H9 (cell line): ENCODE data around the gene GLOD4. TPM values are rescaled to one million over a fixed set of nuclear protein-coding genes. Genes with fewer than 3 reads are reported as not detected.

ENCODE experiments used
- DNase-seq: peaks from one replicate; pipeline ENCODE4 v3.0.0-alpha.2; 2017
- H2AFZ ChIP-seq: one replicate; pipeline ENCODE4 v1.6.1; 2013; ENCODE audit warnings: mild to moderate bottlenecking, low read length, control low read depth, moderate library complexity
- H2AK5ac ChIP-seq: 2 replicates; pipeline ENCODE4 v1.6.1; 2013; ENCODE audit warnings: low read length, control low read depth, mixed read lengths; ENCODE audit not compliant: insufficient read length
- H2BK120ac ChIP-seq: one replicate; pipeline ENCODE4 v1.6.1; 2013; ENCODE audit warnings: low read depth, mild to moderate bottlenecking, low read length, control low read depth, inconsistent platforms; ENCODE audit not compliant: poor library complexity, severe bottlenecking
- H2BK12ac ChIP-seq: 2 replicates; pipeline ENCODE4 v1.6.1; 2013; ENCODE audit warnings: low read length, control low read depth, mixed read lengths, low read depth; ENCODE audit not compliant: insufficient read length
- H2BK15ac ChIP-seq: 2 replicates; pipeline ENCODE4 v1.6.1; 2013; ENCODE audit warnings: low read depth, low read length, control low read depth
- H2BK20ac ChIP-seq: one replicate; pipeline ENCODE4 v1.6.1; 2013; ENCODE audit warnings: low read depth, mild to moderate bottlenecking, low read length, control low read depth, inconsistent platforms; ENCODE audit not compliant: poor library complexity, severe bottlenecking
- H2BK5ac ChIP-seq: 2 replicates; pipeline ENCODE4 v1.6.1; 2013; ENCODE audit warnings: low read length, control low read depth, mixed read lengths; ENCODE audit not compliant: insufficient read length
- H3K14ac ChIP-seq: 2 replicates; pipeline ENCODE4 v1.6.1; 2013; ENCODE audit warnings: low read length, control low read depth; ENCODE audit not compliant: insufficient read depth
- H3K18ac ChIP-seq: 2 replicates; pipeline ENCODE4 v1.6.1; 2013; ENCODE audit warnings: low read depth, mild to moderate bottlenecking, mixed read lengths, low read length, control low read depth; ENCODE audit not compliant: insufficient read length
- H3K23ac ChIP-seq: 2 replicates; pipeline ENCODE4 v1.6.1; 2013; ENCODE audit warnings: low read length, control low read depth, mixed read lengths, low read depth; ENCODE audit not compliant: insufficient read length
- H3K23me2 ChIP-seq: 2 replicates; pipeline ENCODE4 v1.6.1; 2013; ENCODE audit warnings: low read depth, mild to moderate bottlenecking, mixed read lengths, low read length, control low read depth; ENCODE audit not compliant: insufficient read length, poor library complexity, severe bottlenecking
- H3K27ac ChIP-seq: 2 replicates; pipeline ENCODE4 v1.5.1; 2013; ENCODE audit warnings: low read length, control low read depth, mixed read lengths, low read depth; ENCODE audit not compliant: insufficient read length
- H3K27me3 ChIP-seq: 2 replicates; pipeline ENCODE4 v1.6.1; 2013; ENCODE audit warnings: low read length, control low read depth, inconsistent platforms; ENCODE audit not compliant: insufficient read depth
- H3K4ac ChIP-seq: 2 replicates; pipeline ENCODE4 v1.6.1; 2013; ENCODE audit warnings: low read depth, mild to moderate bottlenecking, control low read depth, inconsistent platforms, low read length, moderate library complexity
- H3K4me1 ChIP-seq: 2 replicates; pipeline ENCODE4 v1.6.1; 2013; ENCODE audit warnings: low read length, control low read depth, inconsistent platforms; ENCODE audit not compliant: insufficient read depth
- H3K4me2 ChIP-seq: 2 replicates; pipeline ENCODE4 v1.6.1; 2013; ENCODE audit warnings: low read length, control low read depth, mixed read lengths; ENCODE audit not compliant: insufficient read length, insufficient read depth
- H3K56ac ChIP-seq: 2 replicates; pipeline ENCODE4 v1.6.1; 2013; ENCODE audit warnings: low read depth, mild to moderate bottlenecking, mixed read lengths, low read length, control low read depth; ENCODE audit not compliant: insufficient read length
- H3K79me1 ChIP-seq: 2 replicates; pipeline ENCODE4 v1.6.1; 2013; ENCODE audit warnings: low read depth, mild to moderate bottlenecking, moderate library complexity, low read length, control low read depth, inconsistent platforms; ENCODE audit not compliant: insufficient read depth, poor library complexity, severe bottlenecking
- H3K79me2 ChIP-seq: 2 replicates; pipeline ENCODE4 v1.6.1; 2013; ENCODE audit warnings: low read length, control low read depth, inconsistent platforms; ENCODE audit not compliant: insufficient read depth
- H3K9ac ChIP-seq: 2 replicates; pipeline ENCODE4 v1.6.1; 2013; ENCODE audit warnings: low read length, control low read depth, mixed read lengths; ENCODE audit not compliant: insufficient read length; ENCODE audit errors: extremely low read depth
- H3K9me3 ChIP-seq: one replicate; pipeline ENCODE4 v1.6.1; 2013; ENCODE audit warnings: low read depth, low read length, inconsistent platforms; ENCODE audit not compliant: control insufficient read depth
- H3T11ph ChIP-seq: one replicate; pipeline ENCODE4 v1.6.1; 2013; ENCODE audit warnings: mild to moderate bottlenecking, low read length, control low read depth, inconsistent platforms
- H4K20me1 ChIP-seq: one replicate; pipeline ENCODE4 v1.6.1; 2013; ENCODE audit not compliant: control insufficient read depth, insufficient read length, insufficient read depth
- H4K5ac ChIP-seq: 2 replicates; pipeline ENCODE4 v1.6.1; 2013; ENCODE audit warnings: low read depth, mild to moderate bottlenecking, mixed read lengths, low read length, control low read depth; ENCODE audit not compliant: insufficient read length
- H4K8ac ChIP-seq: replicated peaks from 2 replicates; pipeline ENCODE4 v1.6.1; 2013; ENCODE audit warnings: low read length, control low read depth, mixed read lengths, low read depth; ENCODE audit not compliant: insufficient read length
- H4K91ac ChIP-seq: 2 replicates; pipeline ENCODE4 v1.6.1; 2013; ENCODE audit warnings: low read depth, mild to moderate bottlenecking, moderate library complexity, mixed read lengths, low read length, control low read depth; ENCODE audit not compliant: insufficient read length
- H3K27ac Mint-ChIP-seq, 3 experiments: 2 replicates in 2 of 3; 3 replicates in 1 of 3; pipeline ENCODE4 v1.8.0; 2020 to 2021; ENCODE audit warnings: mixed read lengths in 3 of 3, mild to moderate bottlenecking in 1 of 3, moderate library complexity in 1 of 3
- H3K27me3 Mint-ChIP-seq: 2 replicates; pipeline ENCODE4 v1.8.0; 2021; ENCODE audit warnings: low read depth, mild to moderate bottlenecking, moderate library complexity, mixed read lengths
- H3K36me3 Mint-ChIP-seq, 3 experiments: 2 replicates in 2 of 3; 3 replicates in 1 of 3; pipeline ENCODE4 v1.8.0; 2020 to 2021; ENCODE audit warnings: low read depth in 3 of 3, mixed read lengths in 3 of 3; ENCODE audit not compliant: insufficient read depth in 1 of 3
- H3K4me1 Mint-ChIP-seq, 2 experiments: 2 replicates each; pipeline ENCODE4 v1.8.0; 2020; ENCODE audit warnings: mixed read lengths in 2 of 2
- H3K4me3 Mint-ChIP-seq, 2 experiments: 2 replicates in 1 of 2; 3 replicates in 1 of 2; pipeline ENCODE4 v1.8.0; 2020 to 2021; ENCODE audit warnings: mild to moderate bottlenecking in 2 of 2, mixed read lengths in 2 of 2, moderate library complexity in 1 of 2
- H3K9me3 Mint-ChIP-seq, 2 experiments: 2 replicates in 1 of 2; 3 replicates in 1 of 2; pipeline ENCODE4 v1.8.0; 2020; ENCODE audit warnings: mild to moderate bottlenecking in 2 of 2, mixed read lengths in 2 of 2, moderate library complexity in 1 of 2
- CTCF ChIP-seq: fragments of 200-600 bp; sonication (generic); conservative IDR thresholded peaks from 3 replicates; pipeline ENCODE4 v1.8.0; 2021; ENCODE audit warnings: antibody characterized with exemption, mild to moderate bottlenecking
- WGBS: extraction: QIAGEN DNeasy Blood & Tissue Kit; methylation state at CpG from one replicate; pipeline ENCODE4 v1.1.7; 2013; ENCODE audit warnings: missing lambda C conversion rate, low lambda C conversion rate, mixed read lengths; ENCODE audit not compliant: insufficient read length; ENCODE audit errors: extremely low coverage; 5-methylcytosine and 5-hydroxymethylcytosine counted together
- total RNA-seq: library from RNA; stranded (reverse); gene quantifications from 2 replicates; pipeline ENCODE4 v1.2.1, GENCODE V29; 2021

Gene GLOD4
- total RNA-seq, 1 experiment from 2014 or later = 106 TPM

GRCh38 chr17:797236-797840 lies 15.3 kb upstream of the GLOD4 start:
- Histone ChIP-seq H3K9me3 (no peaks in the 10 kb centered on the region), H4K20me1 (no peaks in the 10 kb centered on the region), H3K4me2 (no peak overlapping the region), H3K4me1 (no peaks in the 10 kb centered on the region), H3K79me2 (no peaks in the 10 kb centered on the region), H3K18ac (no peak overlapping the region), H2BK12ac (no peak overlapping the region), H3K79me1 (no peaks in the 10 kb centered on the region), H3K4ac (no peak overlapping the region), H2BK120ac (no peak overlapping the region), H3K23ac (no peak overlapping the region), H3K9ac (no peak overlapping the region), H3K27me3 (no peaks in the 10 kb centered on the region), H3K27ac (no peak overlapping the region), H4K91ac (no peak overlapping the region), H2AFZ (no peak overlapping the region), H4K8ac (no peak overlapping the region), H3K14ac (no peak overlapping the region), H3T11ph (no peak overlapping the region), H2AK5ac (no peak overlapping the region), H2BK5ac (no peak overlapping the region), H4K5ac (no peak overlapping the region), H2BK15ac (no peak overlapping the region), H2BK20ac (no peak overlapping the region), H3K23me2 (no peaks in the 10 kb centered on the region), H3K56ac (no peak overlapping the region)
- Mint-ChIP-seq H3K27ac (peak overlapping the region in 2 of 3 experiments; percentile 49 to 63; a peak in 2 of 7 replicates), H3K4me3 (no peak overlapping the region), H3K4me1 (peaks cover 10 to 15% of the 10 kb centered on the region in 2 experiments), H3K9me3 (no peaks in the 10 kb centered on the region), H3K27me3 (no peaks in the 10 kb centered on the region; the same call in 1 of the 2 replicates), H3K36me3 (peaks cover 8 to 40% (median 33%) of the 10 kb centered on the region in 3 experiments; a peak in 6 of 7 replicates)
- DNase-seq = no peak
- no peak for TF ChIP-seq CTCF
- no CpG with 5 or more reads among the region's 22 CpGs for WGBS
